HL-60 (cell line): ENCODE results near the gene VCAN.

ENCODE experiments used
- DNase-seq, 2 experiments: peaks; one replicate each; pipeline ENCODE4 v3.0.0-alpha.2; 2010 to 2020; ENCODE audit warnings: low read depth in 1 of 2, low spot score in 1 of 2
- H3K27ac ChIP-seq: fragments of 250-450 bp; sonication (Bioruptor Pico); replicated peaks from 2 replicates; pipeline ENCODE4 v1.5.1; 2020; ENCODE audit warnings: mild to moderate bottlenecking, moderate library complexity
- H3K27me3 ChIP-seq: fragments of 250-450 bp; sonication (Bioruptor Pico); 2 replicates; pipeline ENCODE4 v1.5.1; 2021; ENCODE audit warnings: mild to moderate bottlenecking, moderate library complexity; ENCODE audit not compliant: insufficient read depth, poor library complexity, severe bottlenecking
- H3K4me3 ChIP-seq: replicated peaks from 2 replicates; pipeline ENCODE4 v1.5.1; 2011; ENCODE audit warnings: mild to moderate bottlenecking, control low read depth, low read length; ENCODE audit not compliant: insufficient read depth
- GABPA ChIP-seq: IDR thresholded peaks from 2 replicates; pipeline ENCODE4 v1.6.1; 2012; ENCODE audit warnings: low read depth
- POLR2AphosphoS5 ChIP-seq: IDR thresholded peaks from 2 replicates; pipeline ENCODE4 v1.6.1; 2012; ENCODE audit warnings: low read depth
- SPI1 ChIP-seq: IDR thresholded peaks from 2 replicates; pipeline ENCODE4 v1.6.1; 2012; ENCODE audit warnings: low read depth, mild to moderate bottlenecking, borderline replicate concordance
- TF ChIP-seq, protein P1 (sequence below): IDR thresholded peaks from 2 replicates; pipeline ENCODE4 v1.6.1; 2012; ENCODE audit warnings: low read depth; ENCODE audit not compliant: insufficient replicate concordance
- TF ChIP-seq, protein P2 (sequence below): IDR thresholded peaks from one replicate; pipeline ENCODE4 v1.5.1; 2011; ENCODE audit warnings: low read length, control low read depth, inconsistent platforms; ENCODE audit not compliant: insufficient read depth

Gene VCAN

DNA sequence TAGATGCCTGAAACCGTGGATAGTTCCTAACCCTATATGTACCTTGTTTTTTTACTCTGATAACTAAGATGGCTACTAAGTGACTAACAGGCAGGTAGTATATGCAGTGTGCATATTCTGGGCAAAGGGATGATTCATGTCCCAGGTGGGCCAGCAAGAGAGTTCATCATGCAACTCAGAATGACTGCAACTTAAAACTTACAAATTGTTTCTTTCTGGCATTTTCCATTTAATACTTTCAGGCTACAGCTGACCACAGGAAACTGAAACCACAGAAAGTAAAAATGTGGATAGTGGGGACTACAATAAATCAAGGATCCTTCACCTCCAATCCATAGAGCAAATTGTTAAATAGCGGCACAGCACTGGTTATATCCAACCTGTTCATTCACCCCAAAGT, 30.7 kb upstream of the VCAN start:
- DNase-seq = no peak
- TF ChIP-seq, protein P1, sequence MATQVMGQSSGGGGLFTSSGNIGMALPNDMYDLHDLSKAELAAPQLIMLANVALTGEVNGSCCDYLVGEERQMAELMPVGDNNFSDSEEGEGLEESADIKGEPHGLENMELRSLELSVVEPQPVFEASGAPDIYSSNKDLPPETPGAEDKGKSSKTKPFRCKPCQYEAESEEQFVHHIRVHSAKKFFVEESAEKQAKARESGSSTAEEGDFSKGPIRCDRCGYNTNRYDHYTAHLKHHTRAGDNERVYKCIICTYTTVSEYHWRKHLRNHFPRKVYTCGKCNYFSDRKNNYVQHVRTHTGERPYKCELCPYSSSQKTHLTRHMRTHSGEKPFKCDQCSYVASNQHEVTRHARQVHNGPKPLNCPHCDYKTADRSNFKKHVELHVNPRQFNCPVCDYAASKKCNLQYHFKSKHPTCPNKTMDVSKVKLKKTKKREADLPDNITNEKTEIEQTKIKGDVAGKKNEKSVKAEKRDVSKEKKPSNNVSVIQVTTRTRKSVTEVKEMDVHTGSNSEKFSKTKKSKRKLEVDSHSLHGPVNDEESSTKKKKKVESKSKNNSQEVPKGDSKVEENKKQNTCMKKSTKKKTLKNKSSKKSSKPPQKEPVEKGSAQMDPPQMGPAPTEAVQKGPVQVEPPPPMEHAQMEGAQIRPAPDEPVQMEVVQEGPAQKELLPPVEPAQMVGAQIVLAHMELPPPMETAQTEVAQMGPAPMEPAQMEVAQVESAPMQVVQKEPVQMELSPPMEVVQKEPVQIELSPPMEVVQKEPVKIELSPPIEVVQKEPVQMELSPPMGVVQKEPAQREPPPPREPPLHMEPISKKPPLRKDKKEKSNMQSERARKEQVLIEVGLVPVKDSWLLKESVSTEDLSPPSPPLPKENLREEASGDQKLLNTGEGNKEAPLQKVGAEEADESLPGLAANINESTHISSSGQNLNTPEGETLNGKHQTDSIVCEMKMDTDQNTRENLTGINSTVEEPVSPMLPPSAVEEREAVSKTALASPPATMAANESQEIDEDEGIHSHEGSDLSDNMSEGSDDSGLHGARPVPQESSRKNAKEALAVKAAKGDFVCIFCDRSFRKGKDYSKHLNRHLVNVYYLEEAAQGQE = no peak
- TF ChIP-seq POLR2AphosphoS5 = no peak
- no peak for TF ChIP-seq GABPA
- TF ChIP-seq, protein P2, sequence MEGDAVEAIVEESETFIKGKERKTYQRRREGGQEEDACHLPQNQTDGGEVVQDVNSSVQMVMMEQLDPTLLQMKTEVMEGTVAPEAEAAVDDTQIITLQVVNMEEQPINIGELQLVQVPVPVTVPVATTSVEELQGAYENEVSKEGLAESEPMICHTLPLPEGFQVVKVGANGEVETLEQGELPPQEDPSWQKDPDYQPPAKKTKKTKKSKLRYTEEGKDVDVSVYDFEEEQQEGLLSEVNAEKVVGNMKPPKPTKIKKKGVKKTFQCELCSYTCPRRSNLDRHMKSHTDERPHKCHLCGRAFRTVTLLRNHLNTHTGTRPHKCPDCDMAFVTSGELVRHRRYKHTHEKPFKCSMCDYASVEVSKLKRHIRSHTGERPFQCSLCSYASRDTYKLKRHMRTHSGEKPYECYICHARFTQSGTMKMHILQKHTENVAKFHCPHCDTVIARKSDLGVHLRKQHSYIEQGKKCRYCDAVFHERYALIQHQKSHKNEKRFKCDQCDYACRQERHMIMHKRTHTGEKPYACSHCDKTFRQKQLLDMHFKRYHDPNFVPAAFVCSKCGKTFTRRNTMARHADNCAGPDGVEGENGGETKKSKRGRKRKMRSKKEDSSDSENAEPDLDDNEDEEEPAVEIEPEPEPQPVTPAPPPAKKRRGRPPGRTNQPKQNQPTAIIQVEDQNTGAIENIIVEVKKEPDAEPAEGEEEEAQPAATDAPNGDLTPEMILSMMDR = no peak
- TF ChIP-seq SPI1 = no peak
- Histone ChIP-seq H3K27me3 (no peaks in the 10 kb centered on the region), H3K4me3 (no peak overlapping the region), H3K27ac (no peak overlapping the region)

DNA sequence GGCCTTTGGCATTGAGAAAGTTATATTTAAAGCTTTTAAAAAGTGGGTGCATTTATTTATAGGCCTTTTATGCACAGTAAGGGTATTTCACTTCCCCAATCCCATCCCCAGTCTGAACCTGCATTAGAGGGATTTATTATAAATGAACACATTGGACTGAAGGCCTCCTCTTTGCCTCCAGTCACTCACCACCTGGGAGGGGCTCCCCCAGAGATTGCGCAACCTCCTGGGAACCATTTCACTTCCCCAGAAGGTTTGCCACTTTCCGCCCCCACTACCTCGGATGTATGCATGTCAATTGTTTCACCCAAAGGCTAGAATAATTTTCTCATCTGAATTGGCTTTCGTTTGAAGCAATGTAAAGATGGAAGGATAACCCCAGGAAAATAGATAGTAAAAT, 29.8 kb upstream of the VCAN start:
- TF ChIP-seq GABPA (no peak), POLR2AphosphoS5 (no peak), SPI1 (no peak)
- TF ChIP-seq, protein P1 = no peak
- TF ChIP-seq, protein P2 = no peak
- DNase-seq = no peak
- H3K4me3 ChIP-seq = no peak overlapping the region
- H3K27ac ChIP-seq = no peak overlapping the region
- H3K27me3 ChIP-seq = no peaks in the 10 kb centered on the region

DNA sequence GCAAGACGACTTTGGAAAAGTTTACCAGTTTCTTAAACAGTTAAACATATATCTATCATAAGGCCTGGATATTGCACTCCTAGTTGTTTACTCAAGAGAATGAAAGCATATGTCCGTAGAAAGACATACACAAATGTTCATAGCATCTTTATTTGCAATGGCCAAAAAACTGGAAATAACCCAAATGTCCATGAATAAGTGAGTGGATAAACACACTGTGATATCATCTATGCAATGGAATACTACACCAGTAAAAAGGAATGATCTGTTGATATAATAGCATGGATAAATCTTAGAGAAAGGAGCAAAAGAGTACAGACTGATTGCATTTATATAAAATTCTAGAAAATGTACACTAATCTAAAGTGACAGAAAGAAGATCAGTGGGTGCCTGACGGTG, 28.0 kb upstream of the VCAN start:
- no peak overlapping the region for H3K4me3 ChIP-seq
- no peaks in the 10 kb centered on the region for H3K27me3 ChIP-seq
- TF ChIP-seq GABPA = no peak
- no peak for TF ChIP-seq SPI1
- TF ChIP-seq, protein P2 = no peak
- TF ChIP-seq, protein P1 = no peak
- TF ChIP-seq POLR2AphosphoS5 = no peak
- no peak overlapping the region for H3K27ac ChIP-seq
- DNase-seq = no peak
